Stimulated activated CD4-positive, alpha-beta T cell treated with anti-CD3 and anti-CD28 coated beads, Interleukin-4, amount 100 ng/mL, for 4 hours (primary cell): ENCODE measurements around the gene LTBP2.

ENCODE experiments used
- DNase-seq, 2 experiments: peaks; one replicate each; pipeline ENCODE4 v3.0.0-alpha.2; 2020

LTBP2 gene

DNA sequence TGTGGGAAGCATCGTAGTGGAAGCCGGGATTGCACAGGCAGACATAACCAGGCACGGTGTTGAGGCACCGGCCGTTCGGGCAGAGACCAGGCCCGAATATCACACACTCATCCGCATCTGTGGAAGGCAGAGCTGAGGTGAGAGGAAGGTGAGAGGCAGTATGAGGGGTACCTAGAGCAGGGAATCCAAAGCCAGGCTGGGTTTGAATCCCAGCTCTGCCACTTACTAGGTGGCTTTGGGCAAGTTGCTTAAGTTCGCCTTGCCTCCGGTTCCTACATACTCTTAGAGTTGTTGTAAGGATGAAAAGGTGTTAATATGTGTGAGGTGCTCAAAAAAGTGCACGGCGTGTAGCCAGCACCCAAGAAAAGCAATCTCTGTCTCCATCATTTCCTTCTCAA, 108.1 kb downstream of the LTBP2 start:
- no peak for DNase-seq

DNA sequence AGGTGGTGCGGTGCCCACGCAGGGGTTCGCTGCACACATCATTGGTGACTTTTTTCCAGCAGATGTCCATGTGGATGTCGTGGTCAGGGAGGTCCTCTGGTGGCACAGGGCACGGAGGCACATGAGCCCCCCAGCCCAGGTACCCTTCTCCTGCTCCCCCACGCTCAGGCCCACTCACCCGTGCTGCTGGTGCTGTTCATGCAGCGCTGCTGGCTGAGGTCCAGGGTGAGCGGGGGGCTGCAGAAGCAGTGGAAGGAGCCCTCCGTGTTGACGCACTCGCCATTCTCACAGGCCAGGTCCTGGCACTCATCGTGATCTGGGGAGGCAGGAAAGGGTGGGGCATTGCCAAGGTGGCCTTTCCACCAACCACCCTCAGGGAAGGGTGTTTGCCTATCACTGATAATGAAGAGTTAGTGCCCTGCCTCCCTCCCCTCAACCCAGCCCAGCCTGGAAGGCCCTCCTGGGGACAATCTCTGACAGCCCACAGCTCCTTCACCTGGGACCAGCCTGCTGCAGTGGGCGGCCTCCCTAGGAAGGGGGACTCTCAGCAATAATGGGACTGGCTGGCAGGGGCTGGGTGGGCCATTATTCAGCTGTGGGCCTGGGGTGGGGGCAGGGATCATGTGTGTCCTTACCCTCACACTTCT, 108.6 kb downstream of the LTBP2 start:
- DNase-seq = no peak

DNA sequence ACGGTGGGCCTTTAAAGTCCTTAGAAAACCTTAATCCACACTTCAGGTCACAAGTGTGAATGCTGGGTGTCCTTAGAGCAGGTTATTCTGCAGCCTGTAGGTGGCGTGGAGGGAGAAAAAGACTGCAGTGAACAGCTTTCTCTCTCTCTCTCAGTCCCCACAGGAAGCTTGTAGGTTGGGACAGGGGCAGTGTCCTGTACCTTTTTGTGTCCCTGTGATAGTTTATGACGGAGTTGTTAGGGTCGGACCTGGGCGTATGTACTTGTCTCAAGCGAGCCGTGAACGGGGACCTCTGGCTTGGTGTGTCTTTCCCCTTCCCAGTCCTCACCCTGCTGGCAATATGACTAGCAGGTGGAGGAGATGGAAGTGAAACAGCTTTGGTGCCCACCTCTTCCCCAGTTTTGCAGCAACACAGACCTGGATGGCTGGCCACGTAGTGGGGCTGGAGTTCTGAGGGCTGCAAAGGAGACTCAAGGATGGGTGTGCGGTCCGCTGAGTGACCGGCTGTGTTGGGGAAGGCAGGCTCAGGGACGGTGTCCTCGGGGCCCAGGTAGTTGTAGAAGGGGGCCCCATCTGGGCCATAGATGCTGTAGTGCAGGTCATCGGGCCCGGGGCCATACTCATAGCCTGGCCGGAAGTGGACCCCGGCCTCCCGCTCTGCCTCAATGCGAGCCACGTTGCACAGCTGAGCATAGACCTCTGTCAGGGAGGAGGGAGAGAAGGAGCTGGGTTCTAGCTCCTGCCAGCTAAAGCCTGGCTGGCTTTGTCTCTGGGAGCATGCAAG, 109.6 kb downstream of the LTBP2 start:
- DNase-seq = no peak

DNA sequence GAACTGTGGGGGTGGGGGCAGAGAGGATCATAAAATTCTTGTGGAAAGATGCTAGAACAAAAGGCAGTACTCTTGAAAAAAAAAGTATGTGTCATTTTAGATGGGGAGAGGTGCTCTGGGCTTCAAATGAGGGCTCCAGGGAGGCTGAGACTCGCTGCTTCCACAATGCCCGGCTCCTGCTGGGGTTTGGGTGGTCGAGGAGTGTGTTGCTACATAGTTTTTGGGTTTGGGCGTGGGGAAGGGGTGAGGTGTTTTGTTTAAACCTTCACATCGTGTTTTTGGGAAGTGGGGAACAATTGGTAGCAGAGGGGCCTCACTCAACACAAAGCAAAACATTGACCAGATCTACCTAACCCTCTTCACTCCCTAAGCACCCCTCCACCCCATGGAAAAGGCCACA, 110.3 kb downstream of the LTBP2 start:
- DNase-seq = no peak

DNA sequence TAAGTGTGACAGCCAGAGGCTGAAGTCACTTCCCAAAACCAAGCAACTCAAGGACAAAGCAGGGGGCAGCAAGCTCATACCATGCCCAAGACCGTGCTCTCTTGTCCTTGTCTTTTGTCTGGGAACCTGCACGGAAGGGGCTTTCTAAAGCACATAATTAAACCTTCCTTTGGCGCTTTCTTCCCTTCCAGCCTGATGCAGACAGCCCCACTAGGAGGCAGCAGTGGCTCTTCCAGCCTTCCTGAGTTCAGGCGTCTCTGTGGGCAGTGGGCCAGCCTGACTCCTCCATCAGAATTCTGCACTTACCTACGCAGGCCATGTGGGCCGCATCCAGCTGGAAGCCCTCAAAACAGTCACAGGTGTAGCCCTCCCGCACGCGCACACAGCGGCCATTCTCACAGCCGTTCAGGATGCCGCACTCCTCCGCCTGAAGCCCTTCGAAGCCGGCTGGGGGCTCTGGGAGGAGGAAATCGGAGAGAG, 110.9 kb downstream of the LTBP2 start:
- no peak for DNase-seq

DNA sequence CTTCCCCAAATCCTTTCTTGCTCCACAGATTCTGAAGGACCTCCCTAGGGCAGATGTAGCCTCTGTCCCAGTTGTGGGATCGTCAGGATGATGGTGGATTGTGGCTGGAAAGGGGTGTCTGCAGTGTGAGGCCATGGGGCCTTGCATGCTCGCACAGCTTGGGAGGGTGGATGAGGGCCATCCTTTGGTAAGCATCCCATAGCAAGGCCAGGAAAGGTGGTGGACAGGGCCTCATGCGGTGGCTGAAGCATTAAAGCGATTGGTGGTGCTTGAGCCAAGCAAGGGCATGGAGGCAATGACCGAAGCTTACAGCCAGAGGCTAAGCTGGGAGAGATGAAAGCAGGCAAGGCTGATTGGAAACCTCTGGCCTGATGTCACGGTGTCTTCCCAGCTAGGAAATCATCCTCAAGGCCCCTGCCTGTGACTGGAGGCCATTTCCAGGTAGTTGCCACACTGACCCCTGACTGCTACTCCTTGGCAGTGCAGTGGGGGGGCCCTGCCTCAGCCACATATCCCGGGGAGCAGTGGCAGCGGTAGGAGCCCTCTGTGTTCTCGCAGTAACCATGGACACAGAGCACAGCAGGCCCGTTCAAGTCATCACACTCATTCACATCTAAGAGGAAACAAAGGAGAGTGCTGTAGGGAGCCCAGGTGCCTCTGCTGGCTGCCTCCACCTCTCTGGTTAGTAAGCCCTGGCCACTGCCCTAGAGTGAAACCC, 111.5 kb downstream of the LTBP2 start:
- no peak for DNase-seq

DNA sequence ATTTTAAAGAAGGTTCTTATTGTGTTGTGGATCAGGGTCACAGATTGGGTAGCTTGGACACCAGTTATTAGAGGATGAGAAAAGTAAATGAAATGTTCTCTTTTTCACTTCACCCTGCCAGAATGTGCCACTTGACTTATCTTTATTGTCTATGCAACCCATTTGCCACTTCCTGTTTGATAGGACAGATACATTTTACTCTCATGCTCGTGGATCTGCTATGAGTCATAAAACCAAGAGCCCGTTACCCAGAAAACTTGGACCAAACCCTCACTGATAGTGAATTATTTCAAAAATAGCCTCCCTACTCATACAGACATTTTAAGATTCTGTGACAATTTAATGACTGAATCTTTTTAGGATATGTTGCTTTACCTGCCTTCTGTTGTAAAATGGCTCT, 116.7 kb downstream of the LTBP2 start:
- DNase-seq = no peak

DNA sequence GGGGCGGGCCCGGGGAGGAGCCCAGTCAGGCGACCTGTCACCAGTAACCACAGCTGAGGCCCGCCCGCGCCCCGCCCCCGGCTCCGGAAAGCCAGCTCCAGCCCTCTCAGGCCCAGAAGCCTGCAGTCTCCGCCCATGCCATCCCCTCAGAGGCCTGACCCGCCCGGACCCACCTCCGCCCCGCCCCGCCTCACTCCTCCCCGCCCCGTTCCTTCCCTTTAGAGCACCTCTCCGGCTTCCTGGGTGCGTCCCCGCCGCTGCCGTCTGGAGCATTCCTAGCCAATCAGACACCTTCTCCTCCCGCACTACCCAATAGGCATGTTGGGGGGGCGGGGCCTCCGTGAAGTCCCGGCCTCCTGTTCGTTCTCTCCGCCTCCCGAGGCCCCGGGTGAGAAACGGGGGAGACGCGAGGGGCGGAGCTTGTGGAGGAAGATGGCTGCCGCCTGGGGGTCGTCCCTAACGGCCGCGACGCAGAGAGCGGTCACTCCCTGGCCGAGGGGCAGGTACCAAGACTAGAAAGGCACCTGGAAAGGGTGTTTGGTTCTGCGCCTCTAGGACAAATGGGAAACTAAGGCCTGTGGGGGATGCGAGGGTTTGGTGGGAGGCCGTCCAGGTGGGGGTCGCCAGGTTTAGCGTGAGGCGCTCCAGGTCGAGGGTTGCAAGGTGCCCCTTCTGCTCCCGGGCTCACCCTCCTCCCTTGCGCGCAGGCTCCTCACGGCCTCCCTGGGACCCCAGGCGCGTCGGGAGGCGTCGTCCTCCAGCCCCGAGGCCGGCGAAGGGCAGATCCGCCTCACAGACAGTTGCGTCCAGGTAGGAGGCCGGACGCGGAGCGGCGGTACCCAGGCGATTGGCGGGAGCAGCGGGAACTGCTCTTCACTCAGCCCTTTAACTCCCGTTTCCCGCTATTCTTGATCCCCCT, 118.4 kb downstream of the LTBP2 start, which contains the start of gene ISCA2:
ISCA2 (plus strand) TSS at position 423 of the 919 bp plus-strand sequence; CDS start at position 433, 10 bp downstream.
- DNase-seq = peak; percentile 98 to 100

DNA sequence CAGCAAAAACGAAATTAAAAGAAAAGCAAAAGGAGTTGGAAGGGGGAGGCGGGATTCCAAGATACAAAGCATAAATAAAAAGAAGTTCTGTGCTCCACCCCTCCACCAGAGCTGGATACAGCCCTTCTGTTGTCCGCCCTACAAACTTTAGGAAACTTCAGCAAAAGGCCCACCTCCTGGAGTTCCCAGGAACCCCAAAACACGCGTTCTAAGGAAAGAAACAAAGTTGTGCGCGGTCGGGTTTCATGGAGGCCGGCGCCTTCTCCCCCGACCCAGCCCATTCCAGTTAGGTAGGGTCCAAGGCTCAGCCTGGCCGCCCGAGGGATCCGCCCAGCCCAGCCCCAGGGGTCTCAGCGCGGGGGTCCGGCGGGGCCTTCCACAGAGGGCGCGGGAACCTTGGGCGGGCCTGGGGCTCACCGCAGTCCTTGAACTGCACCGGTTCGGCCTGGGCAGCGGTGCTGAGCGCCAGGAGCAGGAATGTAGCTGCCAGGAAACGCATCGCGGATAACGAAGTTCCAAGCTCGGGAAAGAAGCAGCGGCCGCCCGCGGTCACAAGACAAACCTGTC, 119.2 kb downstream of the LTBP2 start, which contains the start of gene NPC2:
NPC2 (minus strand) TSS at position 530 of the 567 bp plus-strand sequence; CDS start at position 499, 31 bp downstream.
- no peak for DNase-seq

DNA sequence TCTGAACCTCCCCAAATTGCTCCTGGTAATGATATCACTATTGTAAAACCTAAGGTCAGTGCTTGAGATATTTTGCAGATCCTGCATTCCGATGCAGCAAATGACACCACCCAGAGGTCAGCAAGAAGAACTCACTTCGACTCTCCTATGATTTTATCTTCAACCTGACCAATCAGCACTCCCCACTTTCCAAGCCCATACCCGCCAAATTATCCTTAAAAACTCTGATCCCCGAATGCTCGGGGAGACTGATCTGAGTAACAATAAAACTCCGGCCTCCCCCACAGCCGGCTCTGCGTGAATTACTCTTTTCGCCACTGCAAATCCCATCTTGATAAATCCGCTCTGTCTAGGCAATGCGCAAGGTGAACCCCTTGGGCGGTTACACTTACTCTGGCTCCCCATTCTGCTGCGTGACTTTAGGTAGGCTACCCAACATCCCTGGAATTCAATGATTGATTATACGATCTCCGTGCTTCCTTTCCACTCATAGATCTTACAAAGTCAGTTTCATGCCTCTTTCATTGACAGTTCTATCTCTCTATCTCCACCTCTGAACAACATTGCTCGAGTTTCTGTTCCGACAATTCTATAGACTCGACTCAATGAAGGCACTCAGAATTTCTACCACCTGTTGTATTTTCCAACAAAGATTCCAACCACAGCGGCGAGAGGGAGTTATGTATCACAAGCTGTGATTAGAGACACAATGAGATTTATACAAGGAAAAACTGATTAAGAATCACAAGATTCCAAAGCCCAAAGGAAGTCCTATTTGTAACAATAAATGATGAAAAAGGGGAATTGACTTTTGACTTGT, 119.9 kb downstream of the LTBP2 start:
- DNase-seq = no peak

DNA sequence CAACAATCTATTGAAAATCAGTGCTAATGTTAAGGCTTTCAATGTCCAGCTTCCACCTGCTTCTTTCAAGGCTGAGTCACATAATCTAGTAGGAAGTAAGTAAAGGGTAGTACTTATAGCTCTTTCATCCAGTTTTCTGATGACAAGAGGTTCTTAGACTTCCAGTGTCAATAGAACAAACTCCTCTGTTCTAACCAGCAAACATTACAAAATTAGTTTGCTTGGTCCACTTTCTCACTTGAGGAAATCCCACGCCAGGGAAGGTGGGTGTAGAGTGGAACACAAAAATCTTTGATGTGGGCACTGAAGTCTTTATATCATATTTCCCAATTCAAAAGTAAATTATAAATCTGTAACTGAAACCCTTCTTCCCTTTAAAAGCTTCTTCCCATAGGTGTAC, 121.6 kb downstream of the LTBP2 start:
- DNase-seq = no peak

DNA sequence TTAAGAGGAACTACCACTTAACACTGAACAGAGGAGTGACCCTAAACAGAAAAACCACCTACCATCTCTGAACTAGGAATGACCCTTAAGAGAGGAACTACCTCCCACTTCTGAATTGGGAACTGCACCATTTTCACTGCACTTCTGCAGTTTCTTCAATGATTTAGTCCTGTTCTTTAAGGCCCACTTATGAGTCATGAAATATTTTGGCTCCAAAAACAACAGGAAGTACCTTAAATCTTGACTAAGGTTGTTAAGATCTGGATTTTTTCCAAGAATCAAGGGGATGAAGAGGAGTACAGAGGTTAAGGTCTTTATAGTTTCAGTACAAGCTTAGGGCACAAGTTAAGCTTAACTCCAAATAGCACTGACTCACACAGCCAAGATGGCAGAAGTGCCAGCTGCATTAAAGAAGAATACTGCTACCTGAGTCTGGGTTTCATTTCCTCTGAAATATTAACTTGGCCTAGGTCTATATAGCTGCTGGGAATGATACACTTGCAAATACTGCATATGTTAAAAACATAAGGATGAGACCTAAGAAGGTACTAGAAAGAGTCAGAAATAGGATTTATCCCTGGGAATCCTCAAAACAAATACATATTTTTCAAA, 123.1 kb downstream of the LTBP2 start:
- DNase-seq = no peak

DNA sequence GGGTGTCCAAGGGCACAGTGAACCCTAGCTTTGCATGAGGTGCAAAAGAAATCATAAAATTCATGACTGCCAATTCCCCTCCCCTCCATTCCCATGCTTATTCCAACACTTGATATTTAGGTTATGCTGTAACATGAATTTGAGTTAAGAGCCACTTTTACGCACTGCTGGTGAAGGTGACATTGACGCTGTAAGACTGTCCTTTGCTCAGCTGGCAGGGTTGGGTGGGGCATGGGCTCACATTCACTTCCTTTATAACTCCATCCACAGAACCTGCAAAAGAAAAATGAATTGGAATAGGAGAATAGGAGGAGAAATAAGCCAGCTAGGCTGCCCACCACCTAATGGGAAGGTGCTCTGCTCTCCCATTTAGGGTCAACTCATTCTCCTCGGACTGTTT, 125.9 kb downstream of the LTBP2 start:
- DNase-seq = no peak

DNA sequence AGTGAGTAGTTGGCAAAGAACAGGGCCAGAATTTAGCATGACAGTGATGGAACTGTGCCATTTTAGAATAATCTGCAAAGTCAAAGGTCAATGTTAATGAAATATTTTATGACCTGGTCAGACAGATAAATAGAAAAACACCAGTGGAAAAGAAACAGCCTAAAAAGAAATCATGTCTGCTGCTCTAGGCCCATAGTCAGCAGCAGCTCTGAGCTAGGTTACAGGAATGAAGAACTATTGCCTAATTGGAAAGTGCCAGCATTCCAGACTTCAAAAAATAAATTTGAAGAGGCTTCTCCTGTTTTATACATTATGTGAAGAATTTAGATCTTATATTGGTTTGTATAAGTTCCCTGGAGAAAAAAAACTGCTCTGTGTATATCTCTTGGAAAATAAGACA, 128.7 kb downstream of the LTBP2 start:
- no peak for DNase-seq

DNA sequence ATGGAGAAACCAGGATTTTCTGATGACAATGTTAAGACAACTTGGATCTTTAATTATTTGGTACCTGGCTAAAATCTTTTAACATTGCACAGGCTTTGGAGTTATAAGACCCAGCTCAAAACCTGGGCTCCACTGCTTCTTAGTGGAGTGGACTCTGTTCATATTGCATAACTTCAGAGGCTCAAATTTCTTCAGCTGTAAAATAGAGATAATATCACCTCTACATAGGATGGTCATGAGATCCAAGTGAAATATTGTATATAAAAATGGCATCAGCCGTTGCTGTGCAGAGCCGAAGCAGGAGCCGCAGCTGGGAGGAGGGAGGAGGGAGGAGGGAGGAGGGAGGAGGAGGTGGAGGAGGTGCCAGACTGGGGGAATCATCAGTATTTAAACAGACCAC, 129.5 kb downstream of the LTBP2 start:
- no peak for DNase-seq

DNA sequence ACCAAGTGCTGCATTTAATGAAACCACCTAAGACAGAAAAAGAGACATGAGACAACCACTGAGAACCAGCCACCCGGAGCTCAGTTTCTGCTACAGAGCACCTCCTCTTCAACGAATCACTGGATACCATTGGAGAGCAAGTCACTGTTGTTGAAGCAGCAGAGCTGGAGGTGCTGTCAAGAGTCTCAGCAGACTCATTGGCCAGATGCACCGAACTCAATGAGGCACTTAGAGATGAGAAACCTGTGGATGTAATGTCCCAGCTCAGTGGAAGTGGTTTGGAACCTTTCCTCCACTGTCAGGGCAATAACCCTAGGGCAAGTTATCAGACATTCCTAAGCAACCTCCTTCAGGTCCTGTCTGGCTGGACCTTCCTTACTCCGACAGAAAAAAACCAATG, 132.0 kb downstream of the LTBP2 start:
- no peak for DNase-seq

DNA sequence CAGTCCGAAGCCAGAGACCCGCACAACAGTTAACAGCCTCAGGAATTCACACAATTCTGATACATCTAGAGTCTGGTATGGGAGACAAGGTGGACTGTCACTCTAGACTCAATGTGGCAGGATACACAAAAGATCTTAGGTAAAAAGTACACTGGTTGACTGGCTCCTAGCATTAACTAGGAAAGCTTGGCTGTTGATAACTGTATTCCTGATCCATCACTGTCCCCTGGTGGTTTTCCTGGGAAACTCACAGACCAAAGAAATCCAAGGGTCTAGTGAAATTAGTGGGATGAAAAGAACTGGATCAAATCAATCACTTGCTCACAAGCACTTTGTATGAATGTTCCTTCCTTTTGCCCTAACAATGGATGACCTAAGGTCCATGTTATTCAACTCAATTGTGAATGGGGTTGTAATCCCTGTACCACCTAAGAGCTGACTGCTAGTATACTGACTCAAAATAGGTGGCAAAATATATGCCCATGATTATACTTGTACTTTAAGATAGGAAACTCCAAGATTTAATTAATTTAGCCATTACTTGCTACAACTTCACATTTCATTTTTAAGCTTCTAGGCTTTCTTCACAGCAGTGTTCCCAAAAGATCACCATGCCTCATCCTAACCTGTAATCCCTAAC, 132.9 kb downstream of the LTBP2 start:
- no peak for DNase-seq

DNA sequence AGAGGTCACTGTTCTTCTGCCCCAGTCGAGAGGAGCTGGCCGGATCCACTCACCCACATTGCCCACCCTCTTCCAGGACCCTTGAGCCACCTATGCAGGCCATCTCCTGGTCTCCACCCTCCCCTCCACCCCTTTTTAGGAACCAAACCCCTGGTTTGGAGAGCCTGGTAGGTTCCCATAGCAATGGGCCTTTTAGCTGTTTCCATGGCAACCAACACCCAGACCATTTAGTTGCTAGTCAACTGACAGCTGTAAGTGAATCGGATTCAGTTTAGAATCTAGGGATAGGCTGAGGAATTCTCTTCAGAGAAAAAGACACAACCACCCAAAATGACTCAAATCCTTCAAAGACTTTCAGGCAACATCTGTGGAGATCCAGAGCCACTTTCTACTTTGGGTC, 135.4 kb downstream of the LTBP2 start:
- no peak for DNase-seq

DNA sequence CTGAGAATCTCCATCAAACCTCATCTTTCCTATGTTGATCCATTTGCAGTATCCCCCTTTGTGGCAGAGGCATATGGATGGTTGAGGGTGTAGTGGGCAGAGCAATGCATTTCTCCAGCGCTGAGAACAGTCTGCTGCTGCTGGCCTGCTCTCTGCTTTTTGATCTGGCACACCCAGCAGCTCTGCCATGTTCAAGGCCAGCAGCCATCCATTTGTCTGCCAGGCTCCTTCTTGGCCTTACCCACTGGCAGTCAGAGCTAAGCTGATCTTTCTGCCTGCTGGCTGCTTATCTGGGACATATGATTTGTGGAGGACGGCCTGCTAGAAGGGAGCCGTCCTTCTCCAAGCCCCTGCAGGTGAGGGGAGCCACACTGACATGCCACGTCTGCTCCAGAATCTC, 135.9 kb downstream of the LTBP2 start:
- no peak for DNase-seq

DNA sequence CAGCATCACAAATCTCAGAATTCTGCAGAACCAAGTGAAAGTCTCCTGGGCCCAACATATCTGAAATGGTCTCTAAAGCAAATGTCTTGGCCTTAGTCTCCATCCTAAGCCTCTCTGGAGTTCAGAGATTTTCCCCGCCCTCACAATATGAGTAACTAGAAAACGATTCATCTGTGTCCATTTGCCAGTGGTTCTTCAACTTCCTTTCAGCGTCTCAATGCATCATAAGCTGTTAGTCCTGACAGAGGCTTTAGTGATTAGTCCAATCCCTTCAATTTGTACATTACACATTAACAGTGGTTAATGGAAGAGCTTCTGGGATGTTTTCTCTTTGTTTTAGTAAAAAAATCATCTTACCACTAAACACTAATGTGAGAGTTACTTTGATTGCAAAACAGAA, 136.4 kb downstream of the LTBP2 start:
- DNase-seq = no peak
